ENCODE data around the gene REXO1. TPM values are rescaled to one million over a fixed set of nuclear protein-coding genes. Genes with fewer than 3 reads are reported as not detected.

REXO1 gene
- total RNA-seq, 1 experiment from 2014 or later: 56.8 TPM

DNA sequence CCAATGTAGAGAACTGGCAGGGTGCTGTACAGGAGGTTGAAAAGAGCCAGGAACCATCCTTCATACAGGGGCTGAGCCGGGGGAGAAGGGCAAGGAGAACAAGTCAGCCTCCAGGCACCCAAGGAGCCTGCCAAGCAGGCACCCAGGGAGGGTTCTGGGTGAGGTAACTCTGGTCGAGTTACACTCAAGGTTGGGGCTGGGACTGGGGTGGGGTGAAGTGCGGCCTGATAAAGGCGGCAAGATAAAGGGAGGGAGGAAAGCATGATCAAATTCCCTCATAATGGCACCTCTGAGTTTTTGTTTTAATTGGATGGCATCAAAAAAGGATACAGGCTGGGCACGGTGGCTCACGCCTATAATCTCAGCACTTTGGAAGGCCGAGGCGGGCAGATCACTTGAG, 61.2 kb downstream of the REXO1 start:
- DNase-seq: no peak
- no peaks in the 10 kb centered on the region for H3K79me2 ChIP-seq (ENCODE audit: insufficient read depth, low read length)

More for the DNA sequence above, 61.2 kb downstream of the REXO1 start:
- peaks cover 0 to 4% (median 0%) of the 10 kb centered on the region in 3 experiments; a peak in 3 of 7 replicates for H3K36me3 Mint-ChIP-seq (ENCODE audit: insufficient read depth in 1 of 3, low read depth in 3 of 3)
- peaks cover 12 to 16% of the 10 kb centered on the region in 2 experiments; a peak in 4 of 5 replicates for H3K9me3 Mint-ChIP-seq
- no peaks in the 10 kb centered on the region for H3K4me1 ChIP-seq (ENCODE audit: insufficient read depth, low read length)
- no peak overlapping the region for H2AK5ac ChIP-seq (ENCODE audit: insufficient read length, low read length)
- H3K9ac ChIP-seq (ENCODE audit: extremely low read depth, insufficient read length, low read length): no peak overlapping the region
- no peaks in the 10 kb centered on the region for H3K27me3 ChIP-seq (ENCODE audit: insufficient read depth, low read length)
- H2BK12ac ChIP-seq (ENCODE audit: insufficient read length, low read depth, low read length): no peak overlapping the region
- no peak overlapping the region for H3K27ac ChIP-seq (ENCODE audit: insufficient read length, low read depth, low read length)
- H3K56ac ChIP-seq (ENCODE audit: insufficient read length, low read depth, low read length): no peak overlapping the region
- H3K4me2 ChIP-seq (ENCODE audit: insufficient read depth, insufficient read length, low read length): no peak overlapping the region
- no peaks in the 10 kb centered on the region for H3K9me3 ChIP-seq (ENCODE audit: control insufficient read depth, low read depth, low read length)
- no peak overlapping the region for H3K4me3 Mint-ChIP-seq
- TF ChIP-seq, protein P1, sequence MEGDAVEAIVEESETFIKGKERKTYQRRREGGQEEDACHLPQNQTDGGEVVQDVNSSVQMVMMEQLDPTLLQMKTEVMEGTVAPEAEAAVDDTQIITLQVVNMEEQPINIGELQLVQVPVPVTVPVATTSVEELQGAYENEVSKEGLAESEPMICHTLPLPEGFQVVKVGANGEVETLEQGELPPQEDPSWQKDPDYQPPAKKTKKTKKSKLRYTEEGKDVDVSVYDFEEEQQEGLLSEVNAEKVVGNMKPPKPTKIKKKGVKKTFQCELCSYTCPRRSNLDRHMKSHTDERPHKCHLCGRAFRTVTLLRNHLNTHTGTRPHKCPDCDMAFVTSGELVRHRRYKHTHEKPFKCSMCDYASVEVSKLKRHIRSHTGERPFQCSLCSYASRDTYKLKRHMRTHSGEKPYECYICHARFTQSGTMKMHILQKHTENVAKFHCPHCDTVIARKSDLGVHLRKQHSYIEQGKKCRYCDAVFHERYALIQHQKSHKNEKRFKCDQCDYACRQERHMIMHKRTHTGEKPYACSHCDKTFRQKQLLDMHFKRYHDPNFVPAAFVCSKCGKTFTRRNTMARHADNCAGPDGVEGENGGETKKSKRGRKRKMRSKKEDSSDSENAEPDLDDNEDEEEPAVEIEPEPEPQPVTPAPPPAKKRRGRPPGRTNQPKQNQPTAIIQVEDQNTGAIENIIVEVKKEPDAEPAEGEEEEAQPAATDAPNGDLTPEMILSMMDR (conservative IDR thresholded peaks at IDR 0.05): no peak
- H4K5ac ChIP-seq (ENCODE audit: insufficient read length, low read depth, low read length): no peak overlapping the region
- no peak overlapping the region for H3K4ac ChIP-seq (ENCODE audit: low read depth, low read length)
- no peak overlapping the region for H2AFZ ChIP-seq (ENCODE audit: low read length)
- H3K4me1 Mint-ChIP-seq: no peaks in the 10 kb centered on the region
- H4K8ac ChIP-seq (replicated peaks; ENCODE audit: insufficient read length, low read depth, low read length): no peak overlapping the region
- no peak overlapping the region for H3T11ph ChIP-seq (ENCODE audit: low read length)
- H4K20me1 ChIP-seq (ENCODE audit: control insufficient read depth, insufficient read depth, insufficient read length): no peaks in the 10 kb centered on the region
- peaks cover 47% of the 10 kb centered on the region for H3K27me3 Mint-ChIP-seq (ENCODE audit: low read depth)
- H3K79me1 ChIP-seq (ENCODE audit: insufficient read depth, low read depth, low read length, poor library complexity, severe bottlenecking): no peaks in the 10 kb centered on the region
- no peak overlapping the region for H3K27ac Mint-ChIP-seq
- no peak overlapping the region for H2BK5ac ChIP-seq (ENCODE audit: insufficient read length, low read length)
- H2BK15ac ChIP-seq (ENCODE audit: low read depth, low read length): no peak overlapping the region
- peaks cover 3% of the 10 kb centered on the region for H3K23me2 ChIP-seq (ENCODE audit: insufficient read length, low read depth, low read length, poor library complexity, severe bottlenecking)
- H3K18ac ChIP-seq (ENCODE audit: insufficient read length, low read depth, low read length): no peak overlapping the region
- H2BK20ac ChIP-seq (ENCODE audit: low read depth, low read length, poor library complexity, severe bottlenecking): no peak overlapping the region
- WGBS (ENCODE audit: extremely low coverage, insufficient read length, low lambda C conversion rate): no CpG with 5 or more reads among the region's 8 CpGs
- no peak overlapping the region for H2BK120ac ChIP-seq (ENCODE audit: low read depth, low read length, poor library complexity, severe bottlenecking)
- H3K23ac ChIP-seq (ENCODE audit: insufficient read length, low read depth, low read length): no peak overlapping the region
- H3K14ac ChIP-seq (ENCODE audit: insufficient read depth, low read length): no peak overlapping the region
- H4K91ac ChIP-seq (ENCODE audit: insufficient read length, low read depth, low read length): no peak overlapping the region
